Fibroblast of lung (primary cell): ENCODE results near the gene TMEM256.

Experiments used
- EZH2 ChIP-seq: IDR thresholded peaks from 2 replicates; pipeline ENCODE4 v1.5.1; 2012; ENCODE audit warnings: low read length, control low read depth, mild to moderate bottlenecking; ENCODE audit errors: missing control alignments
- TF ChIP-seq, protein P1 (sequence below), 2 donors: IDR thresholded peaks in 1 of 2; conservative IDR thresholded peaks in 1 of 2; 1 replicate in 1 of 2; 2 replicates in 1 of 2; pipeline ENCODE4 v1.5.1; 2011 to 2012; ENCODE audit warnings: low read length in 2 of 2, control low read depth in 1 of 2, inconsistent platforms in 1 of 2, low read depth in 1 of 2, mild to moderate bottlenecking in 1 of 2

DNA sequence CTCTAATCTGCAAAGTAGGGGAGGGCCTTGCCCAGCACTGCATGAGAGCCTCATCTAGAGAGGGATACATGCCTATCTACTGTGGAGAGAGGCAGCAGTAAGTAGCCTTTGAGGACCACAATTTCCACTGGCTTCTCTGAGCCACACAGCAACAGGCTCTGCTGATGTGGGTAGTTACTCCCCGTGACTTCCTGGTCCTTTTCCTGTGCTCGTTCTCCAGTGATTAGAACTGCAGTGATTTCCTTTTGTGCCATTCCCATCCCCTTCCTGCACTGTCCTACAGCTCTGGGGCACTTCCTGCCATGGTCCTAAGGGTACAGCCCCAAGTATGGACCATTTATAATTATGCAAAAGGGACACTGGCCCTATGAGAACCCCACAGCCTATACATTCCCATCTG, 12.6 kb downstream of the TMEM256 start:
- TF ChIP-seq, protein P1, sequence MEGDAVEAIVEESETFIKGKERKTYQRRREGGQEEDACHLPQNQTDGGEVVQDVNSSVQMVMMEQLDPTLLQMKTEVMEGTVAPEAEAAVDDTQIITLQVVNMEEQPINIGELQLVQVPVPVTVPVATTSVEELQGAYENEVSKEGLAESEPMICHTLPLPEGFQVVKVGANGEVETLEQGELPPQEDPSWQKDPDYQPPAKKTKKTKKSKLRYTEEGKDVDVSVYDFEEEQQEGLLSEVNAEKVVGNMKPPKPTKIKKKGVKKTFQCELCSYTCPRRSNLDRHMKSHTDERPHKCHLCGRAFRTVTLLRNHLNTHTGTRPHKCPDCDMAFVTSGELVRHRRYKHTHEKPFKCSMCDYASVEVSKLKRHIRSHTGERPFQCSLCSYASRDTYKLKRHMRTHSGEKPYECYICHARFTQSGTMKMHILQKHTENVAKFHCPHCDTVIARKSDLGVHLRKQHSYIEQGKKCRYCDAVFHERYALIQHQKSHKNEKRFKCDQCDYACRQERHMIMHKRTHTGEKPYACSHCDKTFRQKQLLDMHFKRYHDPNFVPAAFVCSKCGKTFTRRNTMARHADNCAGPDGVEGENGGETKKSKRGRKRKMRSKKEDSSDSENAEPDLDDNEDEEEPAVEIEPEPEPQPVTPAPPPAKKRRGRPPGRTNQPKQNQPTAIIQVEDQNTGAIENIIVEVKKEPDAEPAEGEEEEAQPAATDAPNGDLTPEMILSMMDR (conservative IDR thresholded peaks at IDR 0.05 in 1 of 2, IDR thresholded peaks at IDR 0.05 in 1 of 2; ENCODE audit: low read depth in 1 of 2, low read length in 2 of 2), result no peak
- no peak for TF ChIP-seq EZH2
